K562 (cell line): Measurements from ENCODE around the gene KPNA1. TPM values are rescaled to one million over a fixed set of nuclear protein-coding genes. Genes with fewer than 3 reads are reported as not detected.
A peak's percentile ranks its signal among the peaks of the same experiment; 100 is the strongest.

Experiments
- DMBX1 ChIP-seq: fragments of 250-450 bp; sonication (Bioruptor Pico); IDR thresholded peaks from 2 replicates; pipeline ENCODE4 v1.8.0; 2022; ENCODE audit warnings: inconsistent platforms, mild to moderate bottlenecking, moderate library complexity, borderline replicate concordance
- HDAC3 ChIP-seq: fragments of 450-650 bp; IDR thresholded peaks from 2 replicates; pipeline ENCODE4 v1.6.1; 2018; ENCODE audit warnings: borderline replicate concordance, mild to moderate bottlenecking, moderate library complexity; ENCODE audit not compliant: partially characterized antibody
- ILK ChIP-seq: fragments of 450-650 bp; IDR thresholded peaks from 2 replicates; pipeline ENCODE4 v1.6.1; 2016; ENCODE audit warnings: missing genetic modification characterization, low read depth, mild to moderate bottlenecking, missing compliant biosample characterization, moderate library complexity, borderline replicate concordance
- JUND ChIP-seq, 2 experiments: IDR thresholded peaks; 2 replicates in 1 of 2; 3 replicates in 1 of 2; pipeline ENCODE4 v1.6.1; 2011; ENCODE audit warnings: borderline replicate concordance in 2 of 2, low read depth in 2 of 2, low read length in 2 of 2, improper control_type of control experiment in 1 of 2, missing biosample characterization in 1 of 2, missing genetic modification characterization in 1 of 2, missing genetic modification reagents in 1 of 2
- MBD2 ChIP-seq: sonication (generic); IDR thresholded peaks from 2 replicates; pipeline ENCODE4 v1.6.1; 2016; ENCODE audit warnings: low read depth, borderline replicate concordance
- MEF2D ChIP-seq: conservative IDR thresholded peaks from 2 replicates; pipeline ENCODE4 v1.6.1; 2016; ENCODE audit warnings: low read depth, missing genetic modification characterization, missing compliant biosample characterization
- STAT5A ChIP-seq: IDR thresholded peaks from 2 replicates; pipeline ENCODE4 v1.6.1; 2012; ENCODE audit warnings: low read length, inconsistent platforms, borderline replicate concordance
- TAF15 ChIP-seq: fragments of 200-400 bp; formaldehyde crosslinking; IDR thresholded peaks from 2 replicates; pipeline ENCODE4 v1.6.1; 2017; ENCODE audit warnings: mild to moderate bottlenecking, low read depth, low read length, moderate library complexity
- TCF3 ChIP-seq: sonication (generic); formaldehyde crosslinking; IDR thresholded peaks from 2 replicates; pipeline ENCODE4 v1.4.0; 2020; ENCODE audit warnings: mild to moderate bottlenecking, missing genetic modification reagents
- TFAM ChIP-seq: fragments of 250-450 bp; sonication (Bioruptor Pico); conservative IDR thresholded peaks from 2 replicates; pipeline ENCODE4 v1.5.0; 2021; ENCODE audit warnings: mild to moderate bottlenecking, moderate library complexity
- polyA plus RNA-seq, 8 experiments: library from polyadenylated mRNA; depleted of rRNA in 4 of 8; stranded (reverse) in 5 of 8; unstranded in 3 of 8; fragments of >200 nt; fragmentation: Nextera tagmentation in 2 of 8; fragmentation: Illumina TruSeq in 1 of 8; extraction: Ambion mirVana in 2 of 8; extraction: Trizol in 1 of 8; gene quantifications; 2 replicates each; pipeline versions ENCODE4 v1.2.1 to v1.2.3, GENCODE V29; 2011 to 2014; ENCODE audit warnings: inconsistent platforms in 1 of 8, missing spikeins in 1 of 8
- total RNA-seq, 7 experiments: library from RNA; depleted of rRNA in 6 of 7; stranded (reverse); fragments of >200 nt in 6 of 7; fragmentation: Illumina TruSeq in 2 of 7; extraction: Trizol in 2 of 7; gene quantifications; 2 replicates each; pipeline versions ENCODE4 v1.2.1 to v1.2.3, GENCODE V29; 2011 to 2021; ENCODE audit warnings: low replicate concordance in 1 of 7
- TF ChIP-seq, protein P1 (sequence below), 3 experiments: fragments of 200-800 bp in 1 of 3; fragments of 250-450 bp in 1 of 3; fragments of 450-650 bp in 1 of 3; sonication (Bioruptor Pico) in 1 of 3; sonication (Bioruptor generic) in 1 of 3; formaldehyde crosslinking in 1 of 3; IDR thresholded peaks; 2 replicates each; pipeline versions ENCODE4 v1.6.1 to v1.8.0; 2016 to 2022; ENCODE audit warnings: mild to moderate bottlenecking in 2 of 3, missing genetic modification characterization in 2 of 3, missing compliant biosample characterization in 1 of 3, moderate library complexity in 1 of 3
- TF ChIP-seq, protein P2 (sequence below), 3 experiments: fragments of 200-800 bp in 1 of 3; sonication (Bioruptor generic) in 1 of 3; sonication (generic) in 1 of 3; formaldehyde crosslinking in 1 of 3; IDR thresholded peaks; 2 replicates each; pipeline versions ENCODE4 v1.6.1 to v1.8.0; 2016 to 2022; ENCODE audit warnings: mild to moderate bottlenecking in 2 of 3, missing compliant biosample characterization in 2 of 3, missing genetic modification characterization in 2 of 3, missing genetic modification reagents in 1 of 3
- TF ChIP-seq, protein P3 (sequence below): fragments of 150-350 bp; conservative IDR thresholded peaks from 2 replicates; pipeline ENCODE4 v1.6.1; 2014; ENCODE audit warnings: low read length
- TF ChIP-seq, protein P4 (sequence below): IDR thresholded peaks from 3 replicates; pipeline ENCODE4 v1.6.1; 2011; ENCODE audit warnings: borderline replicate concordance, mild to moderate bottlenecking, moderate library complexity; ENCODE audit not compliant: insufficient read length; ENCODE audit errors: extremely low read depth

KPNA1 gene
- total and polyA plus RNA-seq, 9 of the 15 experiments (the other 6 are each of a cell fraction or from before 2014, with no cell fraction given), result 9.3 to 53.8 (median 33.5) TPM

DNA sequence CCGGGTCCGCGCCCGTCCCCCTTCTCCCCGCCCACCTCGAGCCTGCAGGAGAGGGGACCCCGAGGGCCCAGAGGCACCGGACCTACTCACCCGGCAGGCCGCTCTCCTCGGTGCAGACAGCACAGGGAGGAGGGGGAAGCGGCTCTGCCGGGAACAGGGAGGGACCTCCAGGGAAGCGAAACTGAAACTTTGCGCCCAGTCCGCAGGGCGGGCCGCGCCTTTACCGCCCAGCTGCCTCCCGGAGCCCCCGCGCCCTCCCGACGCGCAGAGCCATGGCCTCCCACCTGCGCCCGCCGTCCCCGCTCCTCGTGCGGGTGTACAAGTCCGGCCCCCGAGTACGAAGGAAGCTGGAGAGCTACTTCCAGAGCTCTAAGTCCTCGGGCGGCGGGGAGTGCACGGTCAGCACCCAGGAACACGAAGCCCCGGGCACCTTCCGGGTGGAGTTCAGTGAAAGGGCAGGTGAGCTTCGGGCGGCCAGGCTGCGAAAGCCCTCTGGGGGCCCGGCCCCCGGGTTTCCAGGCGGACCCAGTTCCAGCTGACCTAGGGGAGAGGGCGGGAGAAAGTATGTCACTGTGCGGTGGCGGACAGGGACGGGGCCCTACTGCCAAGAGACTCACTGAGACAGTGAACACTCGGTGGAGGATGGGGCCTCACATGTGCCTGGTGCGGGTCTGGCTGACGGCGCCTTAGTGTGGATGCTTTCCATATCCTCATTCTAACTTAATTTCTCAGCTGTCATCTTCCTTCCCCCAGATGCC is 49.6 kb upstream of the KPNA1 start, which contains the start of the genes DTX3L and PARP9 (continued):
- TF ChIP-seq, protein P1, sequence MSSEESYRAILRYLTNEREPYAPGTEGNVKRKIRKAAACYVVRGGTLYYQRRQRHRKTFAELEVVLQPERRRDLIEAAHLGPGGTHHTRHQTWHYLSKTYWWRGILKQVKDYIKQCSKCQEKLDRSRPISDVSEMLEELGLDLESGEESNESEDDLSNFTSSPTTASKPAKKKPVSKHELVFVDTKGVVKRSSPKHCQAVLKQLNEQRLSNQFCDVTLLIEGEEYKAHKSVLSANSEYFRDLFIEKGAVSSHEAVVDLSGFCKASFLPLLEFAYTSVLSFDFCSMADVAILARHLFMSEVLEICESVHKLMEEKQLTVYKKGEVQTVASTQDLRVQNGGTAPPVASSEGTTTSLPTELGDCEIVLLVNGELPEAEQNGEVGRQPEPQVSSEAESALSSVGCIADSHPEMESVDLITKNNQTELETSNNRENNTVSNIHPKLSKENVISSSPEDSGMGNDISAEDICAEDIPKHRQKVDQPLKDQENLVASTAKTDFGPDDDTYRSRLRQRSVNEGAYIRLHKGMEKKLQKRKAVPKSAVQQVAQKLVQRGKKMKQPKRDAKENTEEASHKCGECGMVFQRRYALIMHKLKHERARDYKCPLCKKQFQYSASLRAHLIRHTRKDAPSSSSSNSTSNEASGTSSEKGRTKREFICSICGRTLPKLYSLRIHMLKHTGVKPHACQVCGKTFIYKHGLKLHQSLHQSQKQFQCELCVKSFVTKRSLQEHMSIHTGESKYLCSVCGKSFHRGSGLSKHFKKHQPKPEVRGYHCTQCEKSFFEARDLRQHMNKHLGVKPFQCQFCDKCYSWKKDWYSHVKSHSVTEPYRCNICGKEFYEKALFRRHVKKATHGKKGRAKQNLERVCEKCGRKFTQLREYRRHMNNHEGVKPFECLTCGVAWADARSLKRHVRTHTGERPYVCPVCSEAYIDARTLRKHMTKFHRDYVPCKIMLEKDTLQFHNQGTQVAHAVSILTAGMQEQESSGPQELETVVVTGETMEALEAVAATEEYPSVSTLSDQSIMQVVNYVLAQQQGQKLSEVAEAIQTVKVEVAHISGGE (CRISPR knock-in tag; IDR thresholded peaks at IDR 0.05), result peak in 1 of 3 experiments; percentile 69; a peak in 2 of 6 replicates
- TF ChIP-seq HDAC3 (no peak), MBD2 (no peak), ILK (tag) (no peak), DMBX1 (no peak), JUND (IDR thresholded peaks at IDR 0.05; ENCODE audit: borderline replicate concordance, low read depth, low read length) (no peak), JUND (tag; IDR thresholded peaks at IDR 0.05; ENCODE audit: borderline replicate concordance, low read depth, low read length) (no peak), STAT5A (no peak), TFAM (CRISPR knock-in tag) (no peak), MEF2D (tag) (no peak), TCF3 (CRISPR knock-in tag) (no peak), TAF15 (no peak)
- TF ChIP-seq, protein P2, sequence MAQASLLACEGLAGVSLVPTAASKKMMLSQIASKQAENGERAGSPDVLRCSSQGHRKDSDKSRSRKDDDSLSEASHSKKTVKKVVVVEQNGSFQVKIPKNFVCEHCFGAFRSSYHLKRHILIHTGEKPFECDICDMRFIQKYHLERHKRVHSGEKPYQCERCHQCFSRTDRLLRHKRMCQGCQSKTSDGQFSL (CRISPR knock-in tag; IDR thresholded peaks at IDR 0.05), result no peak
- TF ChIP-seq, protein P2 (tag; IDR thresholded peaks at IDR 0.05), result no peak
- TF ChIP-seq, protein P3, sequence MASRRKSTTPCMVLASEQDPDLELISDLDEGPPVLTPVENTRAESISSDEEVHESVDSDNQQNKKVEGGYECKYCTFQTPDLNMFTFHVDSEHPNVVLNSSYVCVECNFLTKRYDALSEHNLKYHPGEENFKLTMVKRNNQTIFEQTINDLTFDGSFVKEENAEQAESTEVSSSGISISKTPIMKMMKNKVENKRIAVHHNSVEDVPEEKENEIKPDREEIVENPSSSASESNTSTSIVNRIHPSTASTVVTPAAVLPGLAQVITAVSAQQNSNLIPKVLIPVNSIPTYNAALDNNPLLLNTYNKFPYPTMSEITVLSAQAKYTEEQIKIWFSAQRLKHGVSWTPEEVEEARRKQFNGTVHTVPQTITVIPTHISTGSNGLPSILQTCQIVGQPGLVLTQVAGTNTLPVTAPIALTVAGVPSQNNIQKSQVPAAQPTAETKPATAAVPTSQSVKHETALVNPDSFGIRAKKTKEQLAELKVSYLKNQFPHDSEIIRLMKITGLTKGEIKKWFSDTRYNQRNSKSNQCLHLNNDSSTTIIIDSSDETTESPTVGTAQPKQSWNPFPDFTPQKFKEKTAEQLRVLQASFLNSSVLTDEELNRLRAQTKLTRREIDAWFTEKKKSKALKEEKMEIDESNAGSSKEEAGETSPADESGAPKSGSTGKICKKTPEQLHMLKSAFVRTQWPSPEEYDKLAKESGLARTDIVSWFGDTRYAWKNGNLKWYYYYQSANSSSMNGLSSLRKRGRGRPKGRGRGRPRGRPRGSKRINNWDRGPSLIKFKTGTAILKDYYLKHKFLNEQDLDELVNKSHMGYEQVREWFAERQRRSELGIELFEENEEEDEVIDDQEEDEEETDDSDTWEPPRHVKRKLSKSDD, result no peak
- TF ChIP-seq, protein P4, sequence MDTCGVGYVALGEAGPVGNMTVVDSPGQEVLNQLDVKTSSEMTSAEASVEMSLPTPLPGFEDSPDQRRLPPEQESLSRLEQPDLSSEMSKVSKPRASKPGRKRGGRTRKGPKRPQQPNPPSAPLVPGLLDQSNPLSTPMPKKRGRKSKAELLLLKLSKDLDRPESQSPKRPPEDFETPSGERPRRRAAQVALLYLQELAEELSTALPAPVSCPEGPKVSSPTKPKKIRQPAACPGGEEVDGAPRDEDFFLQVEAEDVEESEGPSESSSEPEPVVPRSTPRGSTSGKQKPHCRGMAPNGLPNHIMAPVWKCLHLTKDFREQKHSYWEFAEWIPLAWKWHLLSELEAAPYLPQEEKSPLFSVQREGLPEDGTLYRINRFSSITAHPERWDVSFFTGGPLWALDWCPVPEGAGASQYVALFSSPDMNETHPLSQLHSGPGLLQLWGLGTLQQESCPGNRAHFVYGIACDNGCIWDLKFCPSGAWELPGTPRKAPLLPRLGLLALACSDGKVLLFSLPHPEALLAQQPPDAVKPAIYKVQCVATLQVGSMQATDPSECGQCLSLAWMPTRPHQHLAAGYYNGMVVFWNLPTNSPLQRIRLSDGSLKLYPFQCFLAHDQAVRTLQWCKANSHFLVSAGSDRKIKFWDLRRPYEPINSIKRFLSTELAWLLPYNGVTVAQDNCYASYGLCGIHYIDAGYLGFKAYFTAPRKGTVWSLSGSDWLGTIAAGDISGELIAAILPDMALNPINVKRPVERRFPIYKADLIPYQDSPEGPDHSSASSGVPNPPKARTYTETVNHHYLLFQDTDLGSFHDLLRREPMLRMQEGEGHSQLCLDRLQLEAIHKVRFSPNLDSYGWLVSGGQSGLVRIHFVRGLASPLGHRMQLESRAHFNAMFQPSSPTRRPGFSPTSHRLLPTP, result no peak
